Measurements from ENCODE around the gene MCC. TPM values are rescaled to one million over a fixed set of nuclear protein-coding genes. Genes with fewer than 3 reads are reported as not detected.

Gene MCC
- total and polyA plus RNA-seq, 2 donors (not counting 1 experiment from before 2014, with no cell fraction given): 0.09 to 0.32 TPM

GRCh38 chr5:113446358-113446927 lies 41.8 kb downstream of the MCC start:
- ChIA-PET CTCF (no interaction called here), POLR2A (no interaction called here)
- no peak overlapping the region for H2AFZ ChIP-seq (ENCODE audit: insufficient read depth, low read depth, low read length, poor library complexity, severe bottlenecking)
- H3K4me2 ChIP-seq (replicated peaks; ENCODE audit: low read depth, low read length, poor library complexity, severe bottlenecking): no peak overlapping the region
- no peaks in the 10 kb centered on the region for H3K79me2 ChIP-seq (ENCODE audit: control insufficient read depth, insufficient read depth, low read length)
- H3K27ac ChIP-seq (ENCODE audit: low read length in 2 of 2): no peak overlapping the region
- H3K4me1 Mint-ChIP-seq: no peaks in the 10 kb centered on the region
- intact Hi-C loops (cut with micrococcal nuclease): no loop called here
- H3K27me3 ChIP-seq (replicated peaks in 1 of 4; ENCODE audit: control extremely low read depth in 1 of 4, control insufficient read depth in 3 of 4, insufficient read depth in 4 of 4, low read length in 3 of 4): peaks cover 0 to 7% (median 0%) of the 10 kb centered on the region in 4 experiments
- no peaks in the 10 kb centered on the region for H3K36me3 ChIP-seq (replicated peaks in 1 of 2; ENCODE audit: control extremely low read depth in 1 of 2, control insufficient read depth in 1 of 2, extremely low read depth in 1 of 2, insufficient read depth in 2 of 2, low read length in 1 of 2)
- H3K9ac ChIP-seq (ENCODE audit: low read length): no peak overlapping the region
- ATAC-seq (ENCODE audit: low read depth) (no peak), DNase-seq (no peak)
- TF ChIP-seq, protein P1, sequence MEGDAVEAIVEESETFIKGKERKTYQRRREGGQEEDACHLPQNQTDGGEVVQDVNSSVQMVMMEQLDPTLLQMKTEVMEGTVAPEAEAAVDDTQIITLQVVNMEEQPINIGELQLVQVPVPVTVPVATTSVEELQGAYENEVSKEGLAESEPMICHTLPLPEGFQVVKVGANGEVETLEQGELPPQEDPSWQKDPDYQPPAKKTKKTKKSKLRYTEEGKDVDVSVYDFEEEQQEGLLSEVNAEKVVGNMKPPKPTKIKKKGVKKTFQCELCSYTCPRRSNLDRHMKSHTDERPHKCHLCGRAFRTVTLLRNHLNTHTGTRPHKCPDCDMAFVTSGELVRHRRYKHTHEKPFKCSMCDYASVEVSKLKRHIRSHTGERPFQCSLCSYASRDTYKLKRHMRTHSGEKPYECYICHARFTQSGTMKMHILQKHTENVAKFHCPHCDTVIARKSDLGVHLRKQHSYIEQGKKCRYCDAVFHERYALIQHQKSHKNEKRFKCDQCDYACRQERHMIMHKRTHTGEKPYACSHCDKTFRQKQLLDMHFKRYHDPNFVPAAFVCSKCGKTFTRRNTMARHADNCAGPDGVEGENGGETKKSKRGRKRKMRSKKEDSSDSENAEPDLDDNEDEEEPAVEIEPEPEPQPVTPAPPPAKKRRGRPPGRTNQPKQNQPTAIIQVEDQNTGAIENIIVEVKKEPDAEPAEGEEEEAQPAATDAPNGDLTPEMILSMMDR (IDR thresholded peaks at IDR 0.05): no peak
- TF ChIP-seq EZH2 (IDR thresholded peaks at IDR 0.05; ENCODE audit: borderline replicate concordance, insufficient read depth, low read depth, low read length, poor library complexity, severe bottlenecking): no peak
- no peak overlapping the region for H3K4me3 Mint-ChIP-seq
- H4K20me1 ChIP-seq (ENCODE audit: control insufficient read depth, insufficient read depth, low read length, poor library complexity, severe bottlenecking): no peaks in the 10 kb centered on the region
- peaks cover 2% of the 10 kb centered on the region for H3K9me3 Mint-ChIP-seq (ENCODE audit: insufficient read depth)
- H3K27me3 Mint-ChIP-seq: peaks cover 49% of the 10 kb centered on the region
- H3K27ac Mint-ChIP-seq: no peak overlapping the region
- no peaks in the 10 kb centered on the region for H3K4me1 ChIP-seq (ENCODE audit: control insufficient read depth in 2 of 2, insufficient read depth in 2 of 2, low read length in 2 of 2)
- WGBS (ENCODE audit: insufficient coverage): no CpG with 5 or more reads among the region's 2 CpGs
- no peak overlapping the region for H3K4me3 ChIP-seq (ENCODE audit: control extremely low read depth in 1 of 5, extremely low read depth in 1 of 5, insufficient read depth in 1 of 5, low read depth in 2 of 5, low read length in 4 of 5)
- H3K9me3 ChIP-seq (ENCODE audit: control extremely low read depth in 1 of 3, control insufficient read depth in 2 of 3, insufficient read depth in 1 of 3, low read length in 2 of 3): no peaks in the 10 kb centered on the region

- CTCF ChIA-PET: no interaction called here
- no peak for ATAC-seq (ENCODE audit: low read depth)
- POLR2A ChIA-PET: no interaction called here
- H3K79me2 ChIP-seq (ENCODE audit: control insufficient read depth, insufficient read depth, low read length): no peaks in the 10 kb centered on the region
- H3K4me2 ChIP-seq (replicated peaks; ENCODE audit: low read depth, low read length, poor library complexity, severe bottlenecking): no peak overlapping the region
- H3K9ac ChIP-seq (ENCODE audit: low read length): no peak overlapping the region
- H3K4me1 ChIP-seq (ENCODE audit: control insufficient read depth in 2 of 2, insufficient read depth in 2 of 2, low read length in 2 of 2): no peaks in the 10 kb centered on the region
- H3K27ac Mint-ChIP-seq: no peak overlapping the region
- intact Hi-C loops (cut with micrococcal nuclease): no loop called here
- no peak overlapping the region for H2AFZ ChIP-seq (ENCODE audit: insufficient read depth, low read depth, low read length, poor library complexity, severe bottlenecking)
- H3K4me1 Mint-ChIP-seq: no peaks in the 10 kb centered on the region
- WGBS (ENCODE audit: insufficient coverage): no CpG with 5 or more reads among the region's 1 CpG
- TF ChIP-seq, protein P1 (IDR thresholded peaks at IDR 0.05): no peak
- TF ChIP-seq EZH2 (IDR thresholded peaks at IDR 0.05; ENCODE audit: borderline replicate concordance, insufficient read depth, low read depth, low read length, poor library complexity, severe bottlenecking): no peak
- no peak overlapping the region for H3K27ac ChIP-seq (ENCODE audit: low read length in 2 of 2)
- no peak overlapping the region for H3K4me3 ChIP-seq (ENCODE audit: control extremely low read depth in 1 of 5, extremely low read depth in 1 of 5, insufficient read depth in 1 of 5, low read depth in 2 of 5, low read length in 4 of 5)
- DNase-seq: no peak
- no peak overlapping the region for H3K4me3 Mint-ChIP-seq
- no peaks in the 10 kb centered on the region for H4K20me1 ChIP-seq (ENCODE audit: control insufficient read depth, insufficient read depth, low read length, poor library complexity, severe bottlenecking)
- no peaks in the 10 kb centered on the region for H3K9me3 ChIP-seq (ENCODE audit: control extremely low read depth in 1 of 3, control insufficient read depth in 2 of 3, insufficient read depth in 1 of 3, low read length in 2 of 3)
- peaks cover 0 to 3% (median 1%) of the 10 kb centered on the region in 4 experiments for H3K27me3 ChIP-seq (replicated peaks in 1 of 4; ENCODE audit: control extremely low read depth in 1 of 4, control insufficient read depth in 3 of 4, insufficient read depth in 4 of 4, low read length in 3 of 4)
- no peaks in the 10 kb centered on the region for H3K27me3 Mint-ChIP-seq
- H3K36me3 ChIP-seq (replicated peaks in 1 of 2; ENCODE audit: control extremely low read depth in 1 of 2, control insufficient read depth in 1 of 2, extremely low read depth in 1 of 2, insufficient read depth in 2 of 2, low read length in 1 of 2): no peaks in the 10 kb centered on the region
- H3K9me3 Mint-ChIP-seq (ENCODE audit: insufficient read depth): no peaks in the 10 kb centered on the region
Measured at GRCh38 chr5:113437111-113437510, 51.1 kb downstream of the MCC start.

All from B cell (primary cell).